Uterus (tissue), 2 donors: ENCODE data around the gene VWA7.

Experiments
- POLR2A ChIP-seq, 2 donors: fragments of 450-650 bp; IDR thresholded peaks; one replicate each; pipeline ENCODE4 v1.6.1; 2016; ENCODE audit warnings: antibody characterized with exemption in 2 of 2, mild to moderate bottlenecking in 1 of 2, moderate library complexity in 1 of 2
- TF ChIP-seq, protein P1 (sequence below), 4 experiments: fragments of 200-600 bp in 2 of 4; fragments of 450-650 bp in 2 of 4; sonication (generic) in 2 of 4; IDR thresholded peaks; one replicate each; pipeline ENCODE4 v1.5.1; 2016 to 2019; ENCODE audit warnings: antibody characterized with exemption in 4 of 4, mild to moderate bottlenecking in 2 of 4, moderate library complexity in 1 of 4

DNA sequence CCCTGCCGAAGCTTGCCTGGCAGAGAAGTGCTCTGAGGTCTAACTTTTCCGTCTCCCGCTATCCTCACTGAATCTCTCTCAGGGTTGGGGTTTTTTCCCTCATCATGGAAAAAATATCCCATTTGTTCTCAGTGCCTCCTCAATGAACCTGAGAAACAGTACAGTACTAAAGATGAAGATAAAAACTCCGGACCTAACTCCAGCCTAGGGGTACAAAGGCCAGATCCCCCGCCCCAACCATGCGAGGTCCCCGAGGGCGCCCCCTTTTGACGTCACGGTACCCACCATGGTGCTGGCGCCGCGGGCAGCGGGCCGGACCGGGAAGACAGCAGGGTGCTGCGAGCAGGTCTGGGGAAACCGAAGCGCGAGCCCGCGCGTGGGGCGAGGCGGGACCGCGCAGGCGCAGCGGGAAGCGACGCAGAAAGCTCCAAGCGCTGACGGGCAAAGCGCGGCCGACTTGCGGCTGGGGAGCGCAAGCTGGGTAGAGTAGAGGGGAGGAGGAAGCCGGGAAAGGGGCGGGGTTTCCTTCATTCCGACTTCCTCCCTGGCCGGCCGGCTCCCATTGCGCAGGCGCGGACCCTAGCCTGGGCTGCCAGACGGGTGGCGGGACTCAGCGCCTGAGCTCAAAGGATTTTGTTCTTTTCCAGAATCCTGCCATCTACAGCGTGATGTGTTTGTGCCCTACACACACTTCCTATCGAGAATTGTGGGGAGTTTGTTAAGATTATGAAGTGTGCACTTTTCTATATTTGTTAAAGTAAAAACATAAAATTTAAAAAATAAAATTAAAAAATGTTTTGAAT, 29.5 kb upstream of the VWA7 start, which contains the start of gene LSM2:
- TF ChIP-seq, protein P1, sequence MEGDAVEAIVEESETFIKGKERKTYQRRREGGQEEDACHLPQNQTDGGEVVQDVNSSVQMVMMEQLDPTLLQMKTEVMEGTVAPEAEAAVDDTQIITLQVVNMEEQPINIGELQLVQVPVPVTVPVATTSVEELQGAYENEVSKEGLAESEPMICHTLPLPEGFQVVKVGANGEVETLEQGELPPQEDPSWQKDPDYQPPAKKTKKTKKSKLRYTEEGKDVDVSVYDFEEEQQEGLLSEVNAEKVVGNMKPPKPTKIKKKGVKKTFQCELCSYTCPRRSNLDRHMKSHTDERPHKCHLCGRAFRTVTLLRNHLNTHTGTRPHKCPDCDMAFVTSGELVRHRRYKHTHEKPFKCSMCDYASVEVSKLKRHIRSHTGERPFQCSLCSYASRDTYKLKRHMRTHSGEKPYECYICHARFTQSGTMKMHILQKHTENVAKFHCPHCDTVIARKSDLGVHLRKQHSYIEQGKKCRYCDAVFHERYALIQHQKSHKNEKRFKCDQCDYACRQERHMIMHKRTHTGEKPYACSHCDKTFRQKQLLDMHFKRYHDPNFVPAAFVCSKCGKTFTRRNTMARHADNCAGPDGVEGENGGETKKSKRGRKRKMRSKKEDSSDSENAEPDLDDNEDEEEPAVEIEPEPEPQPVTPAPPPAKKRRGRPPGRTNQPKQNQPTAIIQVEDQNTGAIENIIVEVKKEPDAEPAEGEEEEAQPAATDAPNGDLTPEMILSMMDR (IDR thresholded peaks at IDR 0.05) = peak; percentile 3 to 41 (median 23)
- TF ChIP-seq POLR2A (IDR thresholded peaks at IDR 0.05) = peak; percentile 92 to 99
